Measurements from ENCODE around the gene FAM170B.

The FAM170B gene

GRCh38 chr10:49151025-49151445 lies 17.2 kb upstream of the FAM170B start:
- DNase-seq: no peak

- DNase-seq: no peak
These were observed 16.6 kb upstream of the FAM170B start for GRCh38 chr10:49150426-49150825.

- DNase-seq: no peak
These were observed 16.1 kb upstream of the FAM170B start for GRCh38 chr10:49149881-49150280.

GRCh38 chr10:49144058-49144720 lies 10.4 kb upstream of the FAM170B start:
- DNase-seq: no peak

GRCh38 chr10:49143249-49143648 lies 9.4 kb upstream of the FAM170B start:
- no peak for DNase-seq

GRCh38 chr10:49141541-49142332 lies 7.9 kb upstream of the FAM170B start:
- no peak for DNase-seq

- DNase-seq: no peak
These were observed 6.7 kb upstream of the FAM170B start for GRCh38 chr10:49140304-49141177.

GRCh38 chr10:49139846-49140195 lies 6.0 kb upstream of the FAM170B start:
- DNase-seq: no peak

GRCh38 chr10:49139028-49139845 lies 5.4 kb upstream of the FAM170B start:
- no peak for DNase-seq

GRCh38 chr10:49138361-49138891 lies 4.6 kb upstream of the FAM170B start:
- DNase-seq: no peak

GRCh38 chr10:49136525-49136924 lies 2.7 kb upstream of the FAM170B start:
- DNase-seq: no peak

- no peak for DNase-seq
These were observed 1.9 kb upstream of the FAM170B start for GRCh38 chr10:49135575-49136313.

GRCh38 chr10:49134327-49134726 lies 506 bp upstream of the FAM170B start:
- DNase-seq: no peak

- no peak for DNase-seq
These were observed 1.5 kb downstream of the FAM170B start for GRCh38 chr10:49132362-49132737.

- no peak for DNase-seq
These were observed 2.1 kb downstream of the FAM170B start for GRCh38 chr10:49131507-49132361.

GRCh38 chr10:49129376-49129775 lies 4.4 kb downstream of the FAM170B start:
- no peak for DNase-seq

- no peak for DNase-seq
These were observed 5.0 kb downstream of the FAM170B start for GRCh38 chr10:49128854-49129253.

GRCh38 chr10:49123981-49124950 lies 9.6 kb downstream of the FAM170B start:
- DNase-seq: no peak

- no peak for DNase-seq
These were observed 12.9 kb downstream of the FAM170B start for GRCh38 chr10:49120911-49121310.
